Neural progenitor cell (in vitro differentiated cells): ENCODE results near the gene PDC. TPM values are rescaled to one million over a fixed set of nuclear protein-coding genes. Genes with fewer than 3 reads are reported as not detected.
"Not testable (repeated sequence)": the region's sequence is repeated elsewhere in the genome, so short reads cannot be mapped to it uniquely, and the experiment has no call there.

ENCODE experiments used
- DNase-seq: peaks from one replicate; pipeline ENCODE4 v3.0.0-alpha.2; 2016; ENCODE audit warnings: low spot score
- H2AFZ ChIP-seq: fragments of 200-600 bp; sonication (generic); replicated peaks from 2 replicates; pipeline ENCODE4 v1.6.1; 2016; ENCODE audit warnings: antibody characterized with exemption
- H3F3A ChIP-seq: fragments of 200-600 bp; sonication (generic); 2 replicates; pipeline ENCODE4 v1.6.1; 2016; ENCODE audit warnings: antibody characterized with exemption, low read depth
- H3K27ac ChIP-seq: fragments of 200-600 bp; sonication (generic); 2 replicates; pipeline ENCODE4 v1.5.1; 2016; ENCODE audit warnings: mild to moderate bottlenecking
- H3K27me3 ChIP-seq: fragments of 200-600 bp; sonication (generic); 2 replicates; pipeline ENCODE4 v1.6.1; 2016; ENCODE audit warnings: mild to moderate bottlenecking, moderate library complexity
- H3K36me3 ChIP-seq: fragments of 200-600 bp; sonication (generic); 2 replicates; pipeline ENCODE4 v1.5.1; 2016
- H3K4me1 ChIP-seq: fragments of 200-600 bp; sonication (generic); 2 replicates; pipeline ENCODE4 v1.6.1; 2016; ENCODE audit warnings: mixed run types
- H3K4me2 ChIP-seq: fragments of 200-600 bp; sonication (generic); 2 replicates; pipeline ENCODE4 v1.6.1; 2016
- H3K4me3 ChIP-seq: fragments of 200-600 bp; sonication (generic); 2 replicates; pipeline ENCODE4 v1.5.1; 2016
- H3K79me2 ChIP-seq: fragments of 200-600 bp; sonication (generic); 2 replicates; pipeline ENCODE4 v1.6.1; 2016; ENCODE audit warnings: low read depth
- H3K9ac ChIP-seq: fragments of 200-600 bp; sonication (generic); 2 replicates; pipeline ENCODE4 v1.6.1; 2016
- H3K9me3 ChIP-seq: fragments of 200-600 bp; sonication (generic); 2 replicates; pipeline ENCODE4 v1.5.1; 2016; ENCODE audit warnings: low read depth
- H4K20me1 ChIP-seq: fragments of 200-600 bp; sonication (generic); 2 replicates; pipeline ENCODE4 v1.6.1; 2016; ENCODE audit warnings: low read depth
- H3K27ac Mint-ChIP-seq: 3 replicates; pipeline ENCODE4 v1.8.0; 2021; ENCODE audit warnings: mixed read lengths
- H3K27me3 Mint-ChIP-seq: 2 replicates; pipeline ENCODE4 v1.8.0; 2022; ENCODE audit warnings: low read depth, mild to moderate bottlenecking, inconsistent platforms, moderate library complexity, mixed read lengths; ENCODE audit not compliant: insufficient read depth
- H3K36me3 Mint-ChIP-seq: 3 replicates; pipeline ENCODE4 v1.8.0; 2021; ENCODE audit warnings: mixed read lengths
- H3K4me1 Mint-ChIP-seq: 3 replicates; pipeline ENCODE4 v1.8.0; 2021; ENCODE audit warnings: mixed read lengths
- H3K4me3 Mint-ChIP-seq: 3 replicates; pipeline ENCODE4 v1.8.0; 2021; ENCODE audit warnings: mild to moderate bottlenecking, moderate library complexity, mixed read lengths
- H3K9me3 Mint-ChIP-seq: 3 replicates; pipeline ENCODE4 v1.8.0; 2020; ENCODE audit warnings: mixed read lengths
- EZH2 ChIP-seq: fragments of 200-600 bp; sonication (generic); IDR thresholded peaks from 2 replicates; pipeline ENCODE4 v1.6.1; 2017; ENCODE audit warnings: antibody characterized with exemption, mild to moderate bottlenecking, moderate library complexity
- EZH2phosphoT487 ChIP-seq: fragments of 200-600 bp; sonication (generic); IDR thresholded peaks from 2 replicates; pipeline ENCODE4 v1.6.1; 2017; ENCODE audit warnings: antibody characterized with exemption
- total RNA-seq: library from RNA; depleted of rRNA; stranded (reverse); fragments of >200 nt; gene quantifications from 2 replicates; pipeline ENCODE4 v1.2.3, GENCODE V29; 2015; ENCODE audit warnings: low replicate concordance
- TF ChIP-seq, protein P1 (sequence below): fragments of 200-600 bp; sonication (generic); IDR thresholded peaks from 2 replicates; pipeline ENCODE4 v1.5.1; 2017; ENCODE audit warnings: antibody characterized with exemption, mild to moderate bottlenecking

The PDC gene
- total RNA-seq, 1 donor from 2014 or later: not detected

DNA sequence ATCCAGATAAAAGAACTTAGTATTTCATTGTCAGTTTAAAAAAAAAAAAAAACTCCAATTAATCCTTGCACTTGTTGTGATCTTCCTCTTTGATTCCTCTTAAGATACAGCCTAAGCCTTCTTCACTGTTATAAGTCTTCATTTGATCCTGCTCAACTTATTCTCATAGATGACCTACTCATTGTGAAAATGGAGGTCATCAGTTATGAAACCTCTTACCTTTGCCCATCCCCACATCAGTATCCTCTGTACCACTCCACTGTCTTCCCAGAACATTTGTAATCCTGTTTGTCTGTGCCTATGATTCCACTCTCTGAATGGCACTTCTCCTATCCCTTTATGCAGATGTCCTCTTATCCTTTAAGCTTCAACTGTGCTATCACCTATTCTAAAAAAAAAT lies 57.3 kb downstream of the PDC start:
- Histone ChIP-seq H2AFZ (no peak overlapping the region), H3K9ac (no peak overlapping the region), H3K4me3 (no peak overlapping the region), H3K27ac (peak overlapping the region; percentile 17), H3F3A (peaks cover 3% of the 10 kb centered on the region), H4K20me1 (peaks cover 7% of the 10 kb centered on the region), H3K4me2 (no peak overlapping the region), H3K79me2 (no peaks in the 10 kb centered on the region), H3K9me3 (no peaks in the 10 kb centered on the region), H3K27me3 (no peaks in the 10 kb centered on the region), H3K36me3 (peaks cover 23% of the 10 kb centered on the region), H3K4me1 (no peaks in the 10 kb centered on the region)
- no peak overlapping the region for H3K27ac Mint-ChIP-seq
- H3K27me3 Mint-ChIP-seq: no peaks in the 10 kb centered on the region
- TF ChIP-seq EZH2: no peak
- TF ChIP-seq EZH2phosphoT487: no peak
- TF ChIP-seq, protein P1, sequence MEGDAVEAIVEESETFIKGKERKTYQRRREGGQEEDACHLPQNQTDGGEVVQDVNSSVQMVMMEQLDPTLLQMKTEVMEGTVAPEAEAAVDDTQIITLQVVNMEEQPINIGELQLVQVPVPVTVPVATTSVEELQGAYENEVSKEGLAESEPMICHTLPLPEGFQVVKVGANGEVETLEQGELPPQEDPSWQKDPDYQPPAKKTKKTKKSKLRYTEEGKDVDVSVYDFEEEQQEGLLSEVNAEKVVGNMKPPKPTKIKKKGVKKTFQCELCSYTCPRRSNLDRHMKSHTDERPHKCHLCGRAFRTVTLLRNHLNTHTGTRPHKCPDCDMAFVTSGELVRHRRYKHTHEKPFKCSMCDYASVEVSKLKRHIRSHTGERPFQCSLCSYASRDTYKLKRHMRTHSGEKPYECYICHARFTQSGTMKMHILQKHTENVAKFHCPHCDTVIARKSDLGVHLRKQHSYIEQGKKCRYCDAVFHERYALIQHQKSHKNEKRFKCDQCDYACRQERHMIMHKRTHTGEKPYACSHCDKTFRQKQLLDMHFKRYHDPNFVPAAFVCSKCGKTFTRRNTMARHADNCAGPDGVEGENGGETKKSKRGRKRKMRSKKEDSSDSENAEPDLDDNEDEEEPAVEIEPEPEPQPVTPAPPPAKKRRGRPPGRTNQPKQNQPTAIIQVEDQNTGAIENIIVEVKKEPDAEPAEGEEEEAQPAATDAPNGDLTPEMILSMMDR: no peak
- no peaks in the 10 kb centered on the region for H3K9me3 Mint-ChIP-seq
- H3K36me3 Mint-ChIP-seq: peaks cover 9% of the 10 kb centered on the region
- no peak overlapping the region for H3K4me3 Mint-ChIP-seq
- H3K4me1 Mint-ChIP-seq: no peaks in the 10 kb centered on the region
- no peak for DNase-seq

DNA sequence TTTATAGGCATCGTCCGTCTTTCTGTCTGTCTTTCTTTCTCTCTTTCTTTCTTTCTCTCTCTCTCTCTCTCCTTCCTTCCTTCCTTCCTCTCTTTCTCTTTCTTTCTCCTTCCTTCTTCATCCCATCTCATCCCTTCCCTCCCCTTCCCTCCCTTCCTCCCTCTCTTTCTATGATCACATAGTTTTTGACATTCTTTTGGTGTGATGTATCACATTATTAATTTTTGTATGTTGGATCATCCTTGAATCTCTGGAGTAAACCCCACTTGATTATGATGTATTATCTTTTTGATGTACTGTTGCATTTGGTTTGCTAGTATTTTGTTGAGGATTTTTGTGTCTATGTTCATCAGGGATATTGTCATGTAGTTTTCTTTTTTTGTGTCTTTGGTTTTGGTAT lies 59.5 kb downstream of the PDC start:
- Histone ChIP-seq H3K36me3 (peaks cover 19% of the 10 kb centered on the region), H4K20me1 (peaks cover 12% of the 10 kb centered on the region)
- not testable (repeated sequence) for H3K36me3 Mint-ChIP-seq, H3F3A ChIP-seq, H3K79me2 ChIP-seq, H2AFZ ChIP-seq, DNase-seq, H3K9ac ChIP-seq, H3K4me1 ChIP-seq, H3K4me3 Mint-ChIP-seq, H3K4me3 ChIP-seq, H3K27ac Mint-ChIP-seq, H3K9me3 Mint-ChIP-seq, H3K4me1 Mint-ChIP-seq, H3K27me3 ChIP-seq, H3K4me2 ChIP-seq, H3K27me3 Mint-ChIP-seq, H3K9me3 ChIP-seq, H3K27ac ChIP-seq

Other genes with a start within 250 kb of the PDC start
- 0.07 and 0.12 TPM in 2 replicates for gene PRG4, start 164.8 kb downstream of the PDC start, total RNA-seq
- 84.6 and 119 TPM in 2 replicates for gene TPR, start 85.9 kb downstream of the PDC start, total RNA-seq
- gene ODR4, start 85.3 kb downstream of the PDC start, total RNA-seq: 24.9 and 37.2 TPM in 2 replicates
- 0.03 and 0.37 TPM in 2 replicates for gene PTGS2, start 219.3 kb upstream of the PDC start, total RNA-seq